KMS-11 (cell line): ENCODE measurements around the gene ITPKB.

Experiments
- H2AFZ ChIP-seq: fragments of 200-600 bp; sonication (generic); 2 replicates; pipeline ENCODE4 v1.6.1; 2016; ENCODE audit warnings: antibody characterized with exemption, mixed run types, low read depth
- H3K27ac ChIP-seq: fragments of 200-600 bp; sonication (generic); 2 replicates; pipeline ENCODE4 v1.6.1; 2016; ENCODE audit warnings: mild to moderate bottlenecking, mixed run types
- H3K27me3 ChIP-seq: fragments of 200-600 bp; sonication (generic); 2 replicates; pipeline ENCODE4 v1.6.1; 2017; ENCODE audit warnings: mild to moderate bottlenecking, low read depth, mixed run types, moderate library complexity; ENCODE audit not compliant: insufficient read depth
- H3K36me3 ChIP-seq: fragments of 200-600 bp; sonication (generic); 2 replicates; pipeline ENCODE4 v1.6.1; 2017; ENCODE audit warnings: mild to moderate bottlenecking, mixed run types; ENCODE audit not compliant: insufficient read depth
- H3K4me1 ChIP-seq: fragments of 200-600 bp; sonication (generic); 2 replicates; pipeline ENCODE4 v1.6.1; 2016; ENCODE audit warnings: mild to moderate bottlenecking, low read depth, mixed run types; ENCODE audit not compliant: poor library complexity, severe bottlenecking
- H3K4me2 ChIP-seq: fragments of 200-600 bp; sonication (generic); 2 replicates; pipeline ENCODE4 v1.7.0; 2016; ENCODE audit warnings: mild to moderate bottlenecking, mixed run types
- H3K4me3 ChIP-seq: fragments of 200-600 bp; sonication (generic); IDR thresholded peaks from 2 replicates; pipeline ENCODE4 v1.6.1; 2017; ENCODE audit warnings: low read depth, low read length, mixed read lengths; ENCODE audit not compliant: insufficient read depth
- H3K79me2 ChIP-seq: fragments of 200-600 bp; sonication (generic); 2 replicates; pipeline ENCODE4 v1.6.1; 2016; ENCODE audit warnings: low read depth, mixed run types; ENCODE audit not compliant: insufficient read depth
- H3K9ac ChIP-seq: fragments of 200-600 bp; sonication (generic); 2 replicates; pipeline ENCODE4 v1.6.1; 2016; ENCODE audit warnings: mild to moderate bottlenecking, mixed run types
- H4K20me1 ChIP-seq: fragments of 200-600 bp; sonication (generic); 2 replicates; pipeline ENCODE4 v1.6.1; 2016; ENCODE audit warnings: mild to moderate bottlenecking, mixed run types; ENCODE audit not compliant: insufficient read depth
- CTCF ChIP-seq: fragments of 200-600 bp; sonication (generic); conservative IDR thresholded peaks from 2 replicates; pipeline ENCODE4 v1.6.1; 2017; ENCODE audit warnings: low read depth, mild to moderate bottlenecking, antibody characterized with exemption, low read length, moderate library complexity, mixed read lengths

ITPKB gene

GRCh38 chr1:226762988-226763904 is 24.2 kb upstream of the ITPKB start:
- Histone ChIP-seq H3K79me2 (no peaks in the 10 kb centered on the region), H3K27ac (peak overlapping the region; percentile 95), H2AFZ (peak overlapping the region; percentile 52), H3K4me1 (peaks cover 57% of the 10 kb centered on the region), H3K36me3 (no peaks in the 10 kb centered on the region), H3K27me3 (no peaks in the 10 kb centered on the region), H4K20me1 (no peaks in the 10 kb centered on the region), H3K9ac (peak overlapping the region; percentile 62), H3K4me2 (peak overlapping the region; percentile 81), H3K4me3 (peak overlapping the region; percentile 40)
- TF ChIP-seq CTCF: no peak

- H3K27ac ChIP-seq: no peak overlapping the region; the same call in 1 of the 2 replicates
- no peak for TF ChIP-seq CTCF
- no peak overlapping the region for H3K4me3 ChIP-seq
- peaks cover 57% of the 10 kb centered on the region for H3K4me1 ChIP-seq
- H2AFZ ChIP-seq: no peak overlapping the region
- no peak overlapping the region for H3K4me2 ChIP-seq
- no peak overlapping the region for H3K9ac ChIP-seq
- H3K27me3 ChIP-seq: no peaks in the 10 kb centered on the region
- no peaks in the 10 kb centered on the region for H3K36me3 ChIP-seq
- H4K20me1 ChIP-seq: no peaks in the 10 kb centered on the region
- no peaks in the 10 kb centered on the region for H3K79me2 ChIP-seq
Observed at GRCh38 chr1:226762055-226762454, 23.0 kb upstream of the ITPKB start.

GRCh38 chr1:226761322-226761721 is 22.2 kb upstream of the ITPKB start:
- no peaks in the 10 kb centered on the region for H3K36me3 ChIP-seq
- H2AFZ ChIP-seq: no peak overlapping the region
- no peak overlapping the region for H3K9ac ChIP-seq
- H3K27ac ChIP-seq: no peak overlapping the region; the same call in 1 of the 2 replicates
- no peak overlapping the region for H3K4me2 ChIP-seq
- TF ChIP-seq CTCF: no peak
- no peaks in the 10 kb centered on the region for H3K79me2 ChIP-seq
- H3K4me3 ChIP-seq: no peak overlapping the region
- H3K4me1 ChIP-seq: peaks cover 53% of the 10 kb centered on the region
- no peaks in the 10 kb centered on the region for H3K27me3 ChIP-seq
- no peaks in the 10 kb centered on the region for H4K20me1 ChIP-seq

- no peaks in the 10 kb centered on the region for H3K27me3 ChIP-seq
- no peak overlapping the region for H3K27ac ChIP-seq
- no peak for TF ChIP-seq CTCF
- no peak overlapping the region for H3K9ac ChIP-seq
- H3K4me2 ChIP-seq: no peak overlapping the region
- no peaks in the 10 kb centered on the region for H4K20me1 ChIP-seq
- H3K4me3 ChIP-seq: no peak overlapping the region
- H2AFZ ChIP-seq: no peak overlapping the region
- H3K79me2 ChIP-seq: no peaks in the 10 kb centered on the region
- no peaks in the 10 kb centered on the region for H3K4me1 ChIP-seq
- no peaks in the 10 kb centered on the region for H3K36me3 ChIP-seq
Observed at GRCh38 chr1:226754793-226755533, 15.9 kb upstream of the ITPKB start.
